Measurements from ENCODE around the gene AGAP2.
"Not testable (repeated sequence)": the region's sequence is repeated elsewhere in the genome, so short reads cannot be mapped to it uniquely, and the experiment has no call there.

The AGAP2 gene

GRCh38 chr12:57774634-57775033, 36.1 kb upstream of the AGAP2 start:
- H3K27ac Mint-ChIP-seq, H3K4me3 Mint-ChIP-seq, DNase-seq, H3K9me3 Mint-ChIP-seq, H3K27me3 Mint-ChIP-seq, ATAC-seq: not testable (repeated sequence)
- H3K36me3 Mint-ChIP-seq (ENCODE audit: low read depth): peaks cover 24% of the 10 kb centered on the region
- peaks cover 33% of the 10 kb centered on the region for H3K4me1 Mint-ChIP-seq

DNA sequence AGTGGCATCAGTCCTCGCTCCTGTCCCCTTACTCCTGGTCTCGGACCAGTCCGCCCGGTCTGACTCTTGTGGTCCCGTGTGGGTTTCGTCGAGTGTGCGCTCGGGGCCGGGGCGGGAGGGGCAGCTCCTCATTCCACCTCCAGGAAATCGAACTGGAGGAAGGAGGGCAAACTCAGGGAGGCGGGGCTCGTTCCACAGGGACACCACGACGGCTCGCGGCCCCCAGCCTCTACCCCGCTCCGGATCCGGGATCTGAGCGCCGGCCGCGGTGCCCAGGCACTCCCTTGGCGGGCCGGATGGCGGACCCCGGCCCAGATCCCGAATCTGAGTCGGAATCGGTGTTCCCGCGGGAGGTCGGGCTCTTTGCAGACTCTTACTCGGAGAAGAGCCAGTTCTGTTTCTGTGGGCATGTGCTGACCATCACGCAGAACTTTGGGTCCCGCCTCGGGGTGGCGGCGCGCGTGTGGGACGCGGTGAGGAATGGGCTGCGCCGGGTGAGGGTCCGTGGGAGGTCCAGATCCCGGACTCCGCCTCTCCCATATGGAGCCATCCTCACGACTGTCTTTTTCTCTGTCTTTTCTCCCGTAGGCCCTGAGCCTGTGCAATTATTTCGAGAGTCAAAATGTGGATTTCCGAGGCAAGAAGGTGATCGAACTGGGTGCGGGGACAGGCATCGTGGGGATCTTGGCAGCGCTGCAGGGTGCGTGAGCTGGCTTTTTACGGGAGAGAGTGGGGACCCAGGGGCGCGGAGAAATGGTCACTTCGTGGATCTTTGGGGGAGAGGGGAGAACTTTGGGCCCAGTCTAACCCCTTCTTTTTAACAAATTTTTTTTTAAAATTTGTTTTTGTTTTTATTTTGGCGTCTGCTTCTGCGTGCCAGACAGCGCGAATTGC, 34.1 kb upstream of the AGAP2 start, which contains the start of gene EEF1AKMT3:
Gene EEF1AKMT3 (plus strand): TSS at position 186 of the 894 bp plus-strand sequence. CDS start 111 bp downstream, at position 297.
- Mint-ChIP-seq H3K9me3 (no peaks in the 10 kb centered on the region), H3K4me1 (peaks cover 33% of the 10 kb centered on the region), H3K27me3 (no peaks in the 10 kb centered on the region), H3K27ac (peak within 1 kb of the TSS; percentile 96), H3K36me3 (ENCODE audit: low read depth) (peaks cover 36% of the 10 kb centered on the region), H3K4me3 (peak within 1 kb of the TSS; percentile 94)
- DNase-seq: peak; percentile 52
- ATAC-seq: peak; percentile 34

DNA sequence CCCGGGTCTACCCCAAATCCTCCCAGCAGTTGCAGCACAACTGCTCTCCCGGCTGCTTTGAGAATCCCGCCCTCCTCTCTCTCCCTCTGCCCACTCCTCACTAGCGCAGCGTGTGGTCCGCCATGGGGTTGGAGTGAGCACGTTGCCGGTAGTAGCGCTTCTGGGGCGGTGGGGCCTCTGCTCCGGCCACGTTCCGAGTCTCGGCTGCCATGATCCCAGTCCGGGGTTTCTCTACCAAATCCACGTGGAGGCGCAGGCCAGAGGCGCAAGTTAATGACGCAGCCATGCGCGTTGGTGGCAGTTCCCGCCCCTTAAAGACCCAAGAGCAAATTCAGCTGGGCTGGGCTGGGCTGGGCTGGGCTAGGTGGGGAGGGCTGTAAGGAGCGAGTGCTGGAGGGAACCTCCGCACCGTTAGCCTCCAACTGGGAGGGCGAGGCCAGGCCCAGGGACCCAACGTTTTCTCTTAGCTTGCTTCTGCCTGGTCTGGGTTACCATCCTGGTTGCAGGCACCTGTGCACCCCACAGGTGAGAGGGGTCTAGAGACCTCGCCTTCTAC, 33.4 kb upstream of the AGAP2 start, which contains the start of gene METTL1:
Gene METTL1 (minus strand): TSS at position 233 of the 556 bp plus-strand sequence. CDS start 22 bp downstream, at position 211.
- Mint-ChIP-seq H3K9me3 (no peaks in the 10 kb centered on the region), H3K27me3 (no peaks in the 10 kb centered on the region), H3K36me3 (ENCODE audit: low read depth) (peaks cover 36% of the 10 kb centered on the region), H3K27ac (peak within 1 kb of the TSS; percentile 96), H3K4me1 (peaks cover 40% of the 10 kb centered on the region), H3K4me3 (peak within 1 kb of the TSS; percentile 94)
- ATAC-seq (peak; percentile 92), DNase-seq (peak; percentile 93)

DNA sequence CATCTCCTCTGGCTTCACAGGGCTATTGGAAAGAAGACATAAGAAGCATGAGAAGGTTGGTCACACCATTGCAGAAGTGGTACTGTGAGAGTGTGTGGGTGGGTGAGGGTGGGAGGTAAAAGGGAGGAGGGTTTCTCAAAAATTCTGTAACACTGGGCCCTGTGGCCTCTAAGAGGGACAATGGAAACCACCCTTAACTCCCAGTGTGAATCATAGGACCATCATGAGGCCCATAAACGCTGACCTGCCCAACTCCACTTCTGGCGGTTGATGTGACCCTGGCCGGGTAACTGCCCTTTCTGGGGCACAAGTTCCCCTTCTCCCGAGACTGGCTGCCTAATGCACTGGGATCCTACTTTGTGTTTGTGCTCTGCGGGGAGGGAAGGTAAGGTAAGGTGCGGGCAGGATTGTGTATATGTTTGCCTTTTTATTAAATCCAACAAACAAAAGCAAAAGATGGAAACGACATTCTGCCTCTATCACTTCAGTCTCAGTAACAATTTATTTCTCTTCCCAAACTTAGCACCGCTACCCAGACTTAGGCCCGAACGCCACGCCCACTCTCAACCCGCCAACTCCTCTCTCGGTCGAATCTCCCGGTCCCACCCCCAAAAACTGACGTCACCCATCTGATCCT, 32.8 kb upstream of the AGAP2 start:
- Mint-ChIP-seq H3K27me3 (peaks cover 3% of the 10 kb centered on the region), H3K4me1 (peaks cover 46% of the 10 kb centered on the region), H3K9me3 (no peaks in the 10 kb centered on the region), H3K27ac (peak overlapping the region; percentile 96), H3K4me3 (peak overlapping the region; percentile 94), H3K36me3 (ENCODE audit: low read depth) (peaks cover 36% of the 10 kb centered on the region)
- ATAC-seq: peak; percentile 68
- peak; percentile 93 for DNase-seq

GRCh38 chr12:57770734-57771133, 32.2 kb upstream of the AGAP2 start:
- ATAC-seq: no peak
- peak overlapping the region; percentile 94 for H3K4me3 Mint-ChIP-seq
- H3K27ac Mint-ChIP-seq: peak overlapping the region; percentile 69
- no peaks in the 10 kb centered on the region for H3K9me3 Mint-ChIP-seq
- peaks cover 5% of the 10 kb centered on the region for H3K27me3 Mint-ChIP-seq
- peaks cover 48% of the 10 kb centered on the region for H3K4me1 Mint-ChIP-seq
- H3K36me3 Mint-ChIP-seq (ENCODE audit: low read depth): peaks cover 34% of the 10 kb centered on the region
- no peak for DNase-seq

DNA sequence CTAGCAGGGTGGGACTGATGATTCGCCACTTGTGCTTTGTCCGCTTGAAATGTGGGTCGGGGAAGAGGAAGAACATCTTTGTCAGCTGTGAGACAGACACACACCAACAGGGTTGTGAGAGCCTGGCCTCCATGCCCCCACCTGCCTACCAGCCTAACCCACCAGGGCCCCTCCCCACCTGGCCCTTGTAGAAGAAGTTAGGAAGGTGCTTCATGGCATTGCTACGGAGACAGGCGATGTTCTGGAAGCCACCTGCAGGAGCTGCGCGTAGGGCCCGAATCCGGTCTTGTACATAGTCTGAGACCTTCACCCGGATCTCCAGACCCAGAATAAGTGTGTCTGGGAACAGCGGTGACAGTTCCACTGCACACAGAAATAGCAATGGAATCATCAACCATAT, 31.1 kb upstream of the AGAP2 start:
- ATAC-seq: no peak
- DNase-seq: no peak
- Mint-ChIP-seq H3K27ac (no peak overlapping the region), H3K27me3 (peaks cover 7% of the 10 kb centered on the region), H3K36me3 (ENCODE audit: low read depth) (peaks cover 35% of the 10 kb centered on the region), H3K9me3 (no peaks in the 10 kb centered on the region), H3K4me1 (peaks cover 56% of the 10 kb centered on the region), H3K4me3 (no peak overlapping the region)

DNA sequence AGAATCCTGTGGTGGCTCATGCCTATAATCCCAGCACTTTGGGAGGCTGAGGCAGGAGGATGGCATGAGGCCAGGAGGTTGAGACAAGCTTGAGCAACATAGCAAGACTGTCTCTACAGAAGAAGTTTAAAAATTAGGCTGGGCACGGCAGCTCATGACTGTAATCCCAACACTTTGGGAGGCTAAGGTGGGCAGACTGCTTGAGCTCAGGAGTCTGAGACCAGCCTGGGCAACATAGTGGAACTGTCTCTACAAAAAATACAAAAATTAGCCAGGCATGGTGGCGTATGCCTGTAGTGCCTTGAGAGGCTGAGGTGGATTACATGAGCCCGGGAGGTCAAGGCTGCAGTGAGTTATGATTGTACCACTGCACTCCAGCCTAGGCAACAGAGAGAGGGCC, 29.3 kb upstream of the AGAP2 start:
- Mint-ChIP-seq H3K27ac (no peak overlapping the region), H3K4me3 (no peak overlapping the region), H3K9me3 (no peaks in the 10 kb centered on the region), H3K27me3 (peaks cover 7% of the 10 kb centered on the region), H3K36me3 (ENCODE audit: low read depth) (peaks cover 49% of the 10 kb centered on the region), H3K4me1 (peaks cover 58% of the 10 kb centered on the region)
- DNase-seq: no peak
- no peak for ATAC-seq

DNA sequence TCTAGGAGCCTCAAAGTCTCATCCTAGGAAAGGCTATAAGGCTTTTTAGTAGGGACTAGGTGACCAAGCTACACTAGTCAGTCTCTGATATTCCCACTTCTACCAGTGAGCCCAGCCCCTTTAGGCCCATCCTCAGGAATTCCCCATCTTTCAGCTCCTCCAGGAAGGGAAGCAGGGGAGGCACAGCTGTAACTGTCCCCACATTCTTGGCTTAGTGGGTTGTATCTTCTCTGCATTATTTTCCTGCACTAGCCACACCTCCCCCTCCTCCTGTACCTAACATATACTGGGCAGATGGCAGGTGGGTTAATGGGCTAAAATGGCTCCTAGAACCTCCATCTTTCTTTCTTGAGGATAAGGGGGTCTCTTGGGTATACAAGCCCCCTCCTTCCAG, 28.8 kb upstream of the AGAP2 start:
- no peak for ATAC-seq
- Mint-ChIP-seq H3K27me3 (peaks cover 7% of the 10 kb centered on the region), H3K27ac (no peak overlapping the region), H3K4me1 (peaks cover 57% of the 10 kb centered on the region), H3K4me3 (peak overlapping the region; percentile 87), H3K36me3 (ENCODE audit: low read depth) (peaks cover 53% of the 10 kb centered on the region), H3K9me3 (no peaks in the 10 kb centered on the region)
- DNase-seq: no peak

- Mint-ChIP-seq H3K9me3 (no peaks in the 10 kb centered on the region), H3K4me1 (peaks cover 54% of the 10 kb centered on the region), H3K27me3 (peaks cover 7% of the 10 kb centered on the region), H3K4me3 (peak within 1 kb of the TSS; percentile 87), H3K27ac (peak within 1 kb of the TSS; percentile 67), H3K36me3 (ENCODE audit: low read depth) (peaks cover 53% of the 10 kb centered on the region)
- peak; percentile 33 for ATAC-seq
- DNase-seq: no peak
Measured at GRCh38 chr12:57766464-57767304, 28.1 kb upstream of the AGAP2 start, which contains the start of gene CYP27B1. Gene CYP27B1, minus strand, starts transcription at chr12:57767078. Its CDS starts 37 bp downstream, at chr12:57767041.

GRCh38 chr12:57765698-57766463, 27.3 kb upstream of the AGAP2 start:
- Mint-ChIP-seq H3K36me3 (ENCODE audit: low read depth) (peaks cover 51% of the 10 kb centered on the region), H3K27me3 (peaks cover 7% of the 10 kb centered on the region), H3K9me3 (no peaks in the 10 kb centered on the region), H3K4me1 (peaks cover 48% of the 10 kb centered on the region), H3K27ac (peak overlapping the region; percentile 85), H3K4me3 (peak overlapping the region; percentile 87)
- peak; percentile 18 for ATAC-seq
- no peak for DNase-seq

DNA sequence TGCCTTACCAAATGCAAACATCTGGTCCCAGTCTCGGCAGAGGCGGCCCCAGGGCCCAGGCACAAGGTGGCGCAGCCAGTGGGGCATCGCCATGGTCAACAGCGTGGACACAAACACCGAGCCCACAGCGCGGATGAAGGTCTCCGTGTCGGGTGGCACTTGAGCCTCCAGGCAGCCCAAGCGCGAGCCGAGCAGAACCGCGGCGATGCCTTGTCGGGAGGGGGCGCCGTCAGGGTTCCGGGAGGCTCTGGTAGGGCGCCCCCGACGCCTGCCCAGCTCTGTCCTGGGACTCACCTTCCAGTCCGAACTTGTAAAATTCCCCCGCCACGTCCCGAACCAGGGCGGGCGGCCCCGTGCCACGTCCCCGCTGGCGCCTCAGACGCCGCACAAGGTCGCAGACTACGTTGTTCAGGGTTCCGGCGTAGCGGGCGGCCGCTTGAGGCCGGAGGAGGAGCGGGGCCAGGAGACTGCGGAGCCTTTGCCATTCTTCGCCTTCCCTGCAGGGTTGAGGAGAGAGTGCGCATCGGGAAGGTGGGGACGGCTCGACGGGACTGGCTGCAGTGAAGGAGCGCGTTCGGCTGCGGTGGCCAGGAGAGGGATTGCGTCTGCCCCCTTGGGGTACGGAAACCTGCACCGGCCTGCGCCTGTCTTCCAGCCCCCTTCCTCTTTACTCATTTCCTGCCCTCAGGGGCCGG, 26.6 kb upstream of the AGAP2 start:
- H3K27me3 Mint-ChIP-seq: peaks cover 7% of the 10 kb centered on the region
- DNase-seq: peak; percentile 67
- no peaks in the 10 kb centered on the region for H3K9me3 Mint-ChIP-seq
- peak overlapping the region; percentile 85 for H3K27ac Mint-ChIP-seq
- ATAC-seq: peak; percentile 63
- H3K4me1 Mint-ChIP-seq: peaks cover 43% of the 10 kb centered on the region
- H3K36me3 Mint-ChIP-seq (ENCODE audit: low read depth): peaks cover 47% of the 10 kb centered on the region
- peak overlapping the region; percentile 87 for H3K4me3 Mint-ChIP-seq

- no peaks in the 10 kb centered on the region for H3K9me3 Mint-ChIP-seq
- peaks cover 7% of the 10 kb centered on the region for H3K27me3 Mint-ChIP-seq
- H3K4me1 Mint-ChIP-seq: peaks cover 41% of the 10 kb centered on the region
- ATAC-seq: no peak
- peak overlapping the region; percentile 87 for H3K4me3 Mint-ChIP-seq
- DNase-seq: no peak
- peaks cover 43% of the 10 kb centered on the region for H3K36me3 Mint-ChIP-seq (ENCODE audit: low read depth)
- peak overlapping the region; percentile 85 for H3K27ac Mint-ChIP-seq
Measured at GRCh38 chr12:57764662-57765002, 26.1 kb upstream of the AGAP2 start.

Measured in activated naive CD8-positive, alpha-beta T cell treated with anti-CD3 and anti-CD28 coated beads, Interleukin-2, amount 50 U/mL, for 24 hours (primary cell).